ENCODE measurements around the gene SRC.

SRC gene

DNA sequence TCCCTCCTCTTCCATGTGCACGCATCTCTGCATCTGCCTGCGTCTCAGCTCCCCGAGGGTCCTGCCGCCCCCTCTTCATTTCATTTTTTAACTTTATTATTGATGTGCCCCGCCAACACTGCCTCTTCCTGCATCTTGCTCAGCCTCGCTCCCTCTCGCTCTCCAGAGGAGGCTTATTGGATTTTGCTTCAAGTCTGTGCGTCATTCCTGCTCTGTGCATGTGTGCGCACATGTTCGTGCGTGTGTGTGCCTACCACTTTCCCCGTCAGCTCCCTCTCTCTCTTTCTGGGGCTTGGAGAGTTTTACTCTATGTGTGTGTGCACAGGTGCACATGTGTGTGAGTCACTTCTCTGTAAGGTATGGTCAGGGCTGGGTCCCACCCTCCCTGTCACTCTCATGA is 103.3 kb downstream of the SRC start:
- DNase-seq (ENCODE audit: low read depth, low spot score) = no peak

DNA sequence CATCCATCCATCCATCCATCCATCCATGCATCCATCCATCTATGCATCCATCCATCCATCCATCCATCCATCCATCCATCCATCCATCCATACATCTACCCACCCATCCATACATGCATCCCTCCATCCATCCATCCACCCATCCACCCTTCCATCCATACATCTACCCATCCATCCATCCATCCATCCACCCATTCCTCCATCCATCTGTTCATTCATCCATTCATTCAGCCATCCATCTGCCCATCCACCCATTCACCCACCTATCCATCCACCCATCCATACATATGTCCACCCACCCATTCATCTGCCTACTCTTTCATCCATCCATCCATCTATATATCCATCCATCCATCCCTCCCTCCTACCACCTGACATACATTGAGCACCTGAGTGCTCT is 104.4 kb downstream of the SRC start:
- no peak for DNase-seq (ENCODE audit: low read depth, low spot score)

DNA sequence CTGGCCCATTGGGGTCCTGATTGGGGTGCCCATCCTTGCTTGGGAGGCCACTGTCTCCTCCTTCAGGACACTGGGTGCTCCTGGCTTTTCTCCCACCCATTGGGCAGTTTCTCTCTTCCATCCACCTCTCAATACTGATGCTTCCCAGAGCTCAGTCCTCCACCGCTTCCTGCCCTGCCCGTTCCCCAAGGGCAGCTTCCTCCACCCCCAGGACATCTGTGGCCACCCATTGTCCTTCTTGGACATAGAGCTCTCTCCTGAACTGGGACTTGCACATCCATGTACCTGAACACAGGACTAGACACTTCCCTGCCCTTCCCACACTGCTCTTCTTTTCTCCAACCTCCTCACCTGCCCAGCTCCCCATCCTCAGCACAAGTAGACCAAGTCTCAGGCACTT is 105.7 kb downstream of the SRC start:
- no peak for DNase-seq (ENCODE audit: low read depth, low spot score)

DNA sequence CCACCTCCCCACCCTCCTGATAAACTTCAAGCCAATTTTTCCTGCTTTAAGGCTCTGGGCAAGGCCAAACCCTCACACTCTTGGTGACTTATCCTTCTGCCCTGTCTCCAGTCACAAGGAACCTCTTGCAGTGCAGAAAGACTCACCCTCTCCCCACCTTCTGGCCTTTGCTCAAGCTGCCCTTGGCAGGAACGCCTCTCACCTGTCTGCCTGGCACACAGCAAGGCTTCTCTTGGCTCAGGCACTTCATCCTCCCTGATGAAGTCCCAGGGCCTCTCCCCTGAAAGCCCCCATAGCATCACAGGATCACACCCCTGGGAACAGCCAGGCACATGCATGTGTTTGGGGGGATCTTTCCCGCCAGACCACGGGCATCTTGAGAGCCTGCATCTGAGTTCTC is 106.3 kb downstream of the SRC start:
- DNase-seq (ENCODE audit: low read depth, low spot score) = no peak

DNA sequence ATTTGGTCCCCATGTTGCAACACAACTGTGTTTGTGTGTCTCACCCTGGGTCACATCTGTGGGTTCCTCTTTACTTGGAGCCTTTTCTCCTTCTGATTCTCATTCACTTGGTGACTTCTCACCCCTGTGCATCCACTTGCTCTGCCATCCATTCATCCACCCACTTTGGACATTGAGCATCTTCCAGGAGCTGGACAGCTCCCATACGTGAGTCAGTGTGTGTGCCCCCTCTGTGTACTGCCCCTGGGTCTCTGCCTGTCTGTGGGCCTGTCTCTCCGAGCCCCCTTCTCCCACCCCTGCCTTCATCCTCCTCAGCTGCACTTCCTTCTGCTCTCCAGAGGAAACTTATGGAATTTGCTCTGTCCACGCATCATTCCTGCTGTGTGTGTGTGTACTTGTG is 107.3 kb downstream of the SRC start:
- DNase-seq (ENCODE audit: low read depth, low spot score) = no peak

DNA sequence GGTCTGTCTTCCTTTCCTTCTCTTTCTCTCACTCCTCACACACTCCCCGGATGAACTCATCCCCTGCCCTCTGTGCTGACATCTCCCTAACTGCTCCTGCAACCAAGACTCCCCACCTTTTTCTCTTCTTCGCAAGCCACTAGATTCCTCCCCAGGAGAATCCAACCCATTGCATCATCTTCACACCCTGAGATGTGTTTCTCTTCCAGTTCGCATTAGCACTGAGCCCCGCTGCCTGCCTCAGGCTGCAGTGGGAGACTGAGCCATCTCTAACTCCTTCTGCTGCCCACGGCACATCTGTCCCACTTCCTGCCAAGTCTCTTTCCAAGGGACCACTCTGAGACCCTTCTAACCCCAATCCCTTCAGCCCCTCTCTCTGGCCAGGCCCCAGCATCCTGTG is 107.9 kb downstream of the SRC start:
- no peak for DNase-seq (ENCODE audit: low read depth, low spot score)

DNA sequence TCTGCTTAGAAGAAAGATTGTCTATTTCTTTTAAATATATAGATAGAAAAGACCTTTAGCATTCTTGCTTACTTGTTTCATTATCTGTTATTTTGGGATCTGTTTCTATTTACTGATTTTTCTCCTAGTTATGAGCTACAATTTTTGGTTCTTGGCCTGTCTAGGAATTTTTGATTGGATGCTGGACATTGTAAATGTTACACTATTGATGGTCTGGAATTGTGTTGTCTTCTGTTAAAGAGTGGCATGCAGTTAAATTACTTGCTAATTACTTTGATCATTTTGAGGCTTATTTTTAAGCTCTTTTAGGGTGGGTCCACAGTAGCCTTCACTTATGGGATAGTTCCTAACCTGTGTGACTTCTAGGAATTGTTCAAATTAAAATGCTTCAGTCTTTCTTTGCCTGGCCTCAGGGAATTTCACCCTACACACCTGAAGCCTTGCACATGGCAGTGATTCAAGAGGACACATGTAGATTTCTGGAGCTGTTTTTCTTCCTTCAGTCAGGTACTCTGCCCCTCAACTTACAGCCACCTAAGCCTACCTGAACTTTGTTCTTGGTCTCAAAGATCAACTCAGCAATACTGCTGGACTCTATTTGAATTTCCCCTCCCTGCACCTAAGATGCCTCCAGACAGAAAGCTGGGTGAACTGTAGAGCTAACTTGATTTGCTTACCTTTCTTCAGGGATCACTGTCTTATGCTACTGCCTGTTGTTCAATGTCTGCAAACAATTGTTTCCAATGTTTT is 108.9 kb downstream of the SRC start:
- DNase-seq (ENCODE audit: low read depth, low spot score) = no peak

Measured in iPS DF 19.7 (cell line).